ENCODE measurements around the gene PTGS2. TPM values are rescaled to one million over a fixed set of nuclear protein-coding genes. Genes with fewer than 3 reads are reported as not detected.

Gene PTGS2
- total RNA-seq, 2 experiments from 2014 or later, result 0.61 to 0.88 TPM

DNA sequence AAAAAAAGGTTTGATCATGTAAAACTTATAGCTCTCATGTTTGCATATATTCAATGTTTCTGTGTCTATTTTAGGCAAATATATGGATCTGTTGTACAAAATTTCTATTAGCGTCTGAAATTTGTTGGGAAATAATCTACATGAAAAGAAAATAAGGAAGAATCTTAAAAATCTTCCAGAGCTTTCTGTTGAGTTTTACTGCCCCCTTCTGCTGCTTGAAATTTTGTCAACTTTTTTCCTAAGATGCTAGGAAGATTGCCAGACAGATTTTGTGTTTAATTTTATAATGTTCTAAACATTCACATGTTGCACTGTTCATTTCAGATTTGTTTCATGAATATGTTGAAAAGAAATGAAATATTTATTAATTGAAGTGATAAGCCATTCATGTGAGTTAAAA lies 2.5 kb upstream of the PTGS2 start:
- Histone ChIP-seq H3K27me3 (ENCODE audit: control insufficient read depth in 1 of 2, insufficient read depth in 2 of 2, low read length in 2 of 2) (peaks cover 7 to 31% of the 10 kb centered on the region in 2 experiments), H3K9me3 (ENCODE audit: control insufficient read depth in 1 of 2, insufficient read depth in 1 of 2, low read length in 2 of 2) (peaks cover 0 to 4% of the 10 kb centered on the region in 2 experiments), H3K27ac (ENCODE audit: low read depth in 1 of 2, low read length in 2 of 2) (no peak overlapping the region), H3K36me3 (ENCODE audit: insufficient read depth, low read length) (no peaks in the 10 kb centered on the region), H3K4me3 (ENCODE audit: low read length) (no peak overlapping the region), H3K4me1 (ENCODE audit: insufficient read depth, low read length) (peaks cover 4% of the 10 kb centered on the region)
- no peak overlapping the region for H3K27ac Mint-ChIP-seq
- no peak overlapping the region for H3K4me3 Mint-ChIP-seq
- intact Hi-C loops (cut with DNase I, micrococcal nuclease), result no loop called here
- no peak for TF ChIP-seq CTCF (IDR thresholded peaks at IDR 0.05)
- ATAC-seq (ENCODE audit: poor library complexity) (no peak), DNase-seq (peak in 1 of 14 experiments; percentile 4)
- H3K4me1 Mint-ChIP-seq (ENCODE audit: low read depth), result peaks cover 11% of the 10 kb centered on the region
- peaks cover 8% of the 10 kb centered on the region for H3K9me3 Mint-ChIP-seq
- no peaks in the 10 kb centered on the region for H3K36me3 Mint-ChIP-seq (ENCODE audit: low read depth)
- ChIA-PET POLR2A (no interaction called here), CTCF (no interaction called here)
- H3K27me3 Mint-ChIP-seq, result peaks cover 66% of the 10 kb centered on the region

DNA sequence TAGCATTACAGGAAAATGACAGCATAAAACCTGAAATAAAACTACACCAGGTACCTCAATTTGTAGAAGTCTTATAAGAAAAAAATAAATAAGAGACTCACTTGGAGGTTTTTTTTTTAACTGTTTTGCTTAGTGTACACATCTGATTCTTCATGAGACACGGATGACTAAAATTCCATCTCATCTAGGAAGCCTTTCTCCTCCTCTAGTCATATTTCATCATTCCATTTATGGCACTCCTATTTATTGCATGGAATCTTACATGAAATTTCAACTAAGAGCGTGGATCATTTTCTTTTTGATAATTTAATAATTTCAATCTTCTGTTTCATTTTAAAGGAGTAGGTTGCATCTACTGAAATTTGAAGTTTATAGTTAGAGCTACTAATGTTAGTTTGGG lies 1.6 kb upstream of the PTGS2 start:
- intact Hi-C loops (cut with DNase I, micrococcal nuclease), result no loop called here
- Histone ChIP-seq H3K9me3 (ENCODE audit: control insufficient read depth in 1 of 2, insufficient read depth in 1 of 2, low read length in 2 of 2) (peaks cover 0 to 4% of the 10 kb centered on the region in 2 experiments), H3K27ac (ENCODE audit: low read depth in 1 of 2, low read length in 2 of 2) (no peak overlapping the region), H3K4me3 (ENCODE audit: low read length) (no peak overlapping the region), H3K36me3 (ENCODE audit: insufficient read depth, low read length) (no peaks in the 10 kb centered on the region), H3K27me3 (ENCODE audit: control insufficient read depth in 1 of 2, insufficient read depth in 2 of 2, low read length in 2 of 2) (peaks cover 7 to 35% of the 10 kb centered on the region in 2 experiments), H3K4me1 (ENCODE audit: insufficient read depth, low read length) (peaks cover 4% of the 10 kb centered on the region)
- H3K4me3 Mint-ChIP-seq, result no peak overlapping the region
- H3K9me3 Mint-ChIP-seq, result peaks cover under 1% of the 10 kb centered on the region
- ChIA-PET CTCF (no interaction called here), POLR2A (no interaction called here)
- no peaks in the 10 kb centered on the region for H3K36me3 Mint-ChIP-seq (ENCODE audit: low read depth)
- no peak overlapping the region for H3K27ac Mint-ChIP-seq
- ATAC-seq (ENCODE audit: poor library complexity) (no peak), DNase-seq (no peak)
- peaks cover 11% of the 10 kb centered on the region for H3K4me1 Mint-ChIP-seq (ENCODE audit: low read depth)
- peaks cover 66% of the 10 kb centered on the region for H3K27me3 Mint-ChIP-seq
- TF ChIP-seq CTCF (IDR thresholded peaks at IDR 0.05), result no peak

DNA sequence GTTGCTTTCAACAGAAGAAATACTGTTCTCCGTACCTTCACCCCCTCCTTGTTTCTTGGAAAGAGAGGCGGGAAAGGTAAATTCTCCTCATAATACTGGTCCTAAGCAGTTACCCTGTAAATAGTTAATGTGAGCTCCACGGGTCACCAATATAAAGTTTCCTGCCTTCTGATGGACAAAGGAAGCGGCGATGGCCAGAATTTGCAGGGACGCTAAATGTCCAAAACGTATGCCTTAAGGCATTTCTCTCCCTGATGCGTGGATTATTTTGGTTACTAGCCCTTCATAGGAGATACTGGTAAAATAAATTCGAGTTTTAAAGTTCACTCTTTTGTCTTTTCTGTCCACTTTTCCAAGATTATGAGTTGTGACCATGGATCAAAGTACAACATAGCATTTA lies 898 bp upstream of the PTGS2 start:
- no peak overlapping the region for H3K27ac ChIP-seq (ENCODE audit: low read depth in 1 of 2, low read length in 2 of 2)
- peaks cover 4% of the 10 kb centered on the region for H3K4me1 ChIP-seq (ENCODE audit: insufficient read depth, low read length)
- H3K4me3 Mint-ChIP-seq, result no peak overlapping the region
- H3K27me3 ChIP-seq (ENCODE audit: control insufficient read depth in 1 of 2, insufficient read depth in 2 of 2, low read length in 2 of 2), result peaks cover 7 to 35% of the 10 kb centered on the region in 2 experiments
- ChIA-PET POLR2A (no interaction called here), CTCF (no interaction called here)
- H3K27me3 Mint-ChIP-seq, result peaks cover 69% of the 10 kb centered on the region
- TF ChIP-seq CTCF (IDR thresholded peaks at IDR 0.05), result no peak
- intact Hi-C loops (cut with DNase I, micrococcal nuclease), result no loop called here
- no peak overlapping the region for H3K27ac Mint-ChIP-seq
- H3K36me3 ChIP-seq (ENCODE audit: insufficient read depth, low read length), result no peaks in the 10 kb centered on the region
- H3K36me3 Mint-ChIP-seq (ENCODE audit: low read depth), result no peaks in the 10 kb centered on the region
- DNase-seq (no peak), ATAC-seq (ENCODE audit: poor library complexity) (no peak)
- peaks cover 0 to 4% of the 10 kb centered on the region in 2 experiments for H3K9me3 ChIP-seq (ENCODE audit: control insufficient read depth in 1 of 2, insufficient read depth in 1 of 2, low read length in 2 of 2)
- peaks cover 11% of the 10 kb centered on the region for H3K4me1 Mint-ChIP-seq (ENCODE audit: low read depth)
- H3K4me3 ChIP-seq (ENCODE audit: low read length), result peak overlapping the region; percentile 35
- no peaks in the 10 kb centered on the region for H3K9me3 Mint-ChIP-seq
